ENCODE measurements around the gene SMS.

SMS gene

DNA sequence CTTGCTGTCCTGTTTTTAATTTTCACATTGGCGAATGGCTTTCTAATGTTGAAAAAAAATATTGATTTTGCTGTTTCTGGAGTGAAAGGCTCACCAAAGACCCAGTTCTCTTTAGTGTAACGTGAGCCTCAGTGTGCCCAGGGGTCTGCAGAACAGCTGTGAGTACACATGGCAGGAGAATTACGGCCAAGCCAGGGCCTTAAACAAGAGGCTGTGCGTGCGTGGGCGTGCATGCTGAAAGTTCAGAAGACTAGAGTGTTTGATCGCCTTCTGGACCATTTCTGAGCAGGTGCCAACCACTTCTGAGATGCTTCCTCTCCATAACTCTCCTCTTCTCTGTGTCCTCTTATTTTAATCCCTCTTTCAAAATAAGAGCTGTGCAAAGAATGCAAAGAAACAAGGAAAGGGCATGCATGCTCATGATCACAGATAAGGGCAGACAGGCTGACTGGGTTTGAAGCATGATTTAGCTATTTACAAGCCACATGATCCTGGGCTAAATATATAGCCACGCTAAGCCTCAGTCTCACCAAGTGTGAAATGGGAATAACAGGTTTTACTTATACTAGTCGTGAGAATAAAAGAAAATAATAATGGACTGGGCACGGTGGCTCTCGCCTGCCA is 101.5 kb downstream of the SMS start:
- DNase-seq, result no peak

DNA sequence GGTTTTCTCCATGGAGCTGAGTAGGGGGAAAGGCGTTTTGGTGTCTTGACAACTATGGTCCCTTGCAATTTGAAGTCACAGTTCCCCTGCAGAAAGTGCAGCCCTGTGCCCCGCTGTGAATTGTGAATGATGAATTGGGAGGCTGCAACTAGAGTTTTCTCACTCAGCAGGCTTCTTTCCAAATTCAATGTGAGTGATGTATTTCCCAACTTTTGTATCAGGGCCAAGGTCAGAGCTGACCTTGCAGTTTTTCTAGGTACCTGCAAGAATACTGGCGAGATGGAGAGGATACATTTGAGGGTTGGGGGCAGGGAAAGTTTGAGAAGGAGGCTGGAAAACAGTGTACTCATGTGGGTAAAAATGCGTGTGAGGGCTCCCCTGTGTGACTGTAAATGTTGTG is 103.4 kb downstream of the SMS start:
- no peak for DNase-seq

All from CD4-positive, alpha-beta T cell treated with Interleukin-4 for 1 hour (primary cell).